ENCODE results near the gene ACTL7A.

DNA sequence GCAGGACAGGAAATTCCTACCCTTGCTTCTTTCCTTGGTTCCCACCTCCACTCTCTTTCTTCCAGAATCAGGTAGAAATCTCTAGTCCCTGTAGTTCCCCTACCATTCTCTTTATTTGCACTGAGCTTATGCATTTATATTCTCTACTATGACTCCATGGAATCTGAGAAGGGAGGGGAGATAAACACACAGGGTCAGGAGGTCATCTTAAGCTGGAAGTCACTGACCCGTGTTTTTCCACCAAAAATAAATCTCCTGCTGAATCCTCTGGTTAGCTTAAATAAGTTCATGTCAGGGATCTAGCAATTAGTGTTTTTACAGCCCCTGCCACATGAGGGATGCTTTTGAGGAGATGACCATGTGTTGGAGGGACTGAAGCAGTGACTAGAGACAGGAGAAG, 10.0 kb upstream of the ACTL7A start:
- TF ChIP-seq, protein P1, sequence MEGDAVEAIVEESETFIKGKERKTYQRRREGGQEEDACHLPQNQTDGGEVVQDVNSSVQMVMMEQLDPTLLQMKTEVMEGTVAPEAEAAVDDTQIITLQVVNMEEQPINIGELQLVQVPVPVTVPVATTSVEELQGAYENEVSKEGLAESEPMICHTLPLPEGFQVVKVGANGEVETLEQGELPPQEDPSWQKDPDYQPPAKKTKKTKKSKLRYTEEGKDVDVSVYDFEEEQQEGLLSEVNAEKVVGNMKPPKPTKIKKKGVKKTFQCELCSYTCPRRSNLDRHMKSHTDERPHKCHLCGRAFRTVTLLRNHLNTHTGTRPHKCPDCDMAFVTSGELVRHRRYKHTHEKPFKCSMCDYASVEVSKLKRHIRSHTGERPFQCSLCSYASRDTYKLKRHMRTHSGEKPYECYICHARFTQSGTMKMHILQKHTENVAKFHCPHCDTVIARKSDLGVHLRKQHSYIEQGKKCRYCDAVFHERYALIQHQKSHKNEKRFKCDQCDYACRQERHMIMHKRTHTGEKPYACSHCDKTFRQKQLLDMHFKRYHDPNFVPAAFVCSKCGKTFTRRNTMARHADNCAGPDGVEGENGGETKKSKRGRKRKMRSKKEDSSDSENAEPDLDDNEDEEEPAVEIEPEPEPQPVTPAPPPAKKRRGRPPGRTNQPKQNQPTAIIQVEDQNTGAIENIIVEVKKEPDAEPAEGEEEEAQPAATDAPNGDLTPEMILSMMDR (IDR thresholded peaks at IDR 0.05): no peak
- TF ChIP-seq POLR2A (IDR thresholded peaks at IDR 0.05): no peak
